NCI-H524 treated with DMSO at 0.1 percent for 48 hours (cell line): ENCODE data around the gene GPR146.
"Not testable (repeated sequence)": the region's sequence is repeated elsewhere in the genome, so short reads cannot be mapped to it uniquely, and the experiment has no call there.

Experiments used
- DNase-seq: peaks from one replicate; lab custom pipeline; 2025; lab: John Stamatoyannopoulos, UW

Gene GPR146

GRCh38 chr7:1058311-1058710 lies 14.0 kb downstream of the GPR146 start:
- DNase-seq, result no peak

- DNase-seq, result no peak
Observed at GRCh38 chr7:1058821-1059199, 14.5 kb downstream of the GPR146 start.

GRCh38 chr7:1059200-1060091 lies 15.1 kb downstream of the GPR146 start:
- no peak for DNase-seq

- DNase-seq, result no peak
Observed at GRCh38 chr7:1060315-1061072, 16.1 kb downstream of the GPR146 start.

GRCh38 chr7:1061180-1061579 lies 16.8 kb downstream of the GPR146 start:
- DNase-seq, result no peak

- DNase-seq, result no peak
Observed at GRCh38 chr7:1062296-1063294, 18.2 kb downstream of the GPR146 start.

GRCh38 chr7:1063361-1063760 lies 19.0 kb downstream of the GPR146 start:
- DNase-seq, result no peak

GRCh38 chr7:1064581-1064980 lies 20.2 kb downstream of the GPR146 start:
- DNase-seq, result no peak

- no peak for DNase-seq
Observed at GRCh38 chr7:1065263-1065584, 20.9 kb downstream of the GPR146 start.

- DNase-seq, result no peak
Observed at GRCh38 chr7:1065585-1066241, 21.4 kb downstream of the GPR146 start.

- DNase-seq, result no peak
Observed at GRCh38 chr7:1066242-1066588, 21.9 kb downstream of the GPR146 start.

- no peak for DNase-seq
Observed at GRCh38 chr7:1068013-1068412, 23.7 kb downstream of the GPR146 start.

- DNase-seq, result no peak
Observed at GRCh38 chr7:1068619-1069018, 24.3 kb downstream of the GPR146 start.

- no peak for DNase-seq
Observed at GRCh38 chr7:1070544-1071011, 26.2 kb downstream of the GPR146 start.

- no peak for DNase-seq
Observed at GRCh38 chr7:1071731-1072254, 27.4 kb downstream of the GPR146 start.

- DNase-seq, result no peak
Observed at GRCh38 chr7:1073142-1073977, 29.0 kb downstream of the GPR146 start.

- not testable (repeated sequence) for DNase-seq
Observed at GRCh38 chr7:1074018-1074417, 29.7 kb downstream of the GPR146 start.

- no peak for DNase-seq
Observed at GRCh38 chr7:1074593-1075431, 30.5 kb downstream of the GPR146 start.
